ENCODE data around the gene MCAT.

GRCh38 chr22:43154887-43155536, 11.8 kb upstream of the MCAT start:
- TF ChIP-seq CTCF (IDR thresholded peaks at IDR 0.05) = no peak
- TF ChIP-seq POLR2A (IDR thresholded peaks at IDR 0.05) = no peak

All from prostate gland (tissue), 2 donors.